GM18499 (cell line): Measurements from ENCODE around the gene LEFTY1.
A peak's percentile ranks its signal among the peaks of the same experiment; 100 is the strongest.

Experiments used
- ATAC-seq: cut with Tn5 transposase; IDR thresholded peaks from one replicate; pipeline ENCODE4 v1.9.1; 2021; ENCODE audit warnings: moderate number of reproducible peaks; ENCODE audit not compliant: insufficient read depth, unreplicated experiment

The LEFTY1 gene

DNA sequence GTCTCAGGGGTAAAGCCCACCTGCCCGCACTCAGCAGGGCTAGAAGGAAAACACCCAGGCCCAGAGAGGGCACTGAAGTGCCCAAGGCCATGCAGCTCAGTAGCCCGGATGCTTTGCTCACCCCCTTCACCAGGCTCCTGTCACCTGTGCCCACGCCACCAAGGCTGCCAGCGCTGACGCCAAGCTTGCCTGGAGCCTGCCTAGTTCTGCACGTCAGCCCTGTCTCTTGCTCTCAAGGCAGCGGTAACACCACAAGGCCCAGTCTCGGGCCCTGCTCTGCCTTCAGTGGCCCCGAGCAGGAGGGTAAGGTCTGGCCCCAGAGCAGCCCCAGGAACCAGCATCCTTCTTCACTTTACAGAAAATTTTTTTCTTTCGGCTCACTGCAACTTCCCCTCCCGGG is 14.5 kb downstream of the LEFTY1 start:
- ATAC-seq = no peak

DNA sequence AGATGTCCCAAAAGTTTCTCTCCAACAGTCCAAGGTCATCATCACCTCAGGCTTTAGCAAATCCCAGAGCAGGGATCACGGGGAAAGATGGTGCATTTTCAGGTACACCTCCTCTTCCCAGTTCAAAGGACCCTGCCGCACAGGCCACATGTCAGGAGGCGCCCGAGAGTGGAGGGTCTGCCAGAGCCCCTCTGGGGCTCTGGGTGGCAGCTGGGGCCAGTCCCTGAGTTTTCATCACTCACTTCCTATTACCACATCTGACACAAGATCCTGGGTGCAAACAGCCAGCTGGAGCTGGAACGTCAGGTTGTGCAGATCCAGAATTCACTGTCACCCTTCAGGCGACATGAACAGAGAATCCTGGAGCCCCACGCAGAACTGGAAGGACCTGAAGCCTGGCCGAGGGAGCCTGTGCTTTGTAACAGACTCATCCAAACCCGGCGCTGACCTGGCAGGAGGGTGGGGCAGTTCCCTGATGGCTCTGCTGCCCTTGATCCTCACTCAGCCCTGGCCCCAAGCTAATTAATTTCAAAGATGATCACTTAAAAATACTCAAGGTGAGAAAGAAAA is 15.6 kb downstream of the LEFTY1 start:
- ATAC-seq = no peak

DNA sequence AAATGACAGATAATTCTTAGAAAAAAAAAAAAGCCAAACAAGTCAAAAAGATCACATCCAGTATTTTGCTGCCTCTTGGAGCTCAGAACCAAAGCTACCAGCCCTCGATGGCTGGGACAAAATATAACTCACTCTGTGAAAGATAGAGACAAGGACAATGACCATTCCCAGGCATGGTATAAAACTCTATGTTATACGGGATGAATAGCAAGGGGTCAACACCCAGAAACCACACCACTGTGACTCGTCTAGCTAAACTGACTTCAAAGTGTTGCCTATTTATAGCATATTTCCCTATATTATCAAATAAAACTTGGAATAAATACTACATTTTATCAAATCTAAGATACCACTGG is 16.9 kb downstream of the LEFTY1 start:
- ATAC-seq = no peak

DNA sequence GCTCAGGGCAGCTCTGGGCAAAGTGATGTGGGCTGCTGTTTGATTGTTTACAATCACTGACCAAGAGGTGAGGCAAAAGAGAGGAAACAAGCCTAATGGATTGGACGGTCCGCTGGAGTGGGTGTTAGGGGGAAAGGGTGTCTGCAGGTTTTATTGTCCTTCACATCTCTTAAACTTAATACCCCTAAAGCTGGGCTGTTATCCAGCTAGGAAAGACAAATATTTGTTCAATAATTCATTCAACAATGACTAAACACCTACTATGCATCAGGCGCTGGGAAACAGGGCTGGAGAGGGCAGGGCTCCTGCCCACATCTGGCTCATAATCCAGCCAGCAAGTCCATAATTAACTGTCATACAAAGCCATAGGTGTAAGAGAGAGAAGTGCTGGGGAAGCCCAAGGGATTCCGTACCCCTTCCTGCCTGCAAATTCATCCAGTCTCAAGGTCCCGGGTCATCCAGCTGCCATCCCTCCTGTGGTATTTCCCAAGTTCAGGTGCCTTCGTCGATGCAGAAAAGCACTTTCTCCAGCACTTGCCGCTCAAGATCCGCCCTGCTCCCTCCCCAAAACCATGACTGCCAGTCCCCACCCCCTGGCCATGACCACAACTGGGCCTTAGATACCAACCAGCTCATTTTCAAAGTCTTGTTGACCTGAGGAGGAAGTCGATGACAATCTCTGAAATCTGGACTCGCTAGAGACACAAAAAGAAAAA is 17.4 kb downstream of the LEFTY1 start:
- ATAC-seq = no peak

DNA sequence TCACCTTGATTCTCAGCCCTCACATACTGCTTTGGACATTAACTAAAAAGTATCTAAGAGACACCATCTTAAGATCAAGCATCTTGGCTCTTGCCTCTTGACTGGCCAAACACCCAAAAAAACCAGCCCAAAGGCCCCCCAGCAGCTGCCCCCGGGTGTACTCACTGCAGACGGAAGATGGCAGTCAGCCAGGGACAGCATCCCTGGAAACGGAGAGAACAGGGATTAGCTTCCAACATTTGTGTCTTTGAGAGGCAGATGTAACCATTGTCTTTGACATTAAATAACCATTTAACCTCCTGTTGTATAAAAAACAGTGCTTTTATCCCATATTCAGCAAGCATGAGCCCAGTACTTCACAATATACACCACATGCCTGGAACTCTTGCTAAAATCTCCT is 18.0 kb downstream of the LEFTY1 start:
- ATAC-seq = no peak

DNA sequence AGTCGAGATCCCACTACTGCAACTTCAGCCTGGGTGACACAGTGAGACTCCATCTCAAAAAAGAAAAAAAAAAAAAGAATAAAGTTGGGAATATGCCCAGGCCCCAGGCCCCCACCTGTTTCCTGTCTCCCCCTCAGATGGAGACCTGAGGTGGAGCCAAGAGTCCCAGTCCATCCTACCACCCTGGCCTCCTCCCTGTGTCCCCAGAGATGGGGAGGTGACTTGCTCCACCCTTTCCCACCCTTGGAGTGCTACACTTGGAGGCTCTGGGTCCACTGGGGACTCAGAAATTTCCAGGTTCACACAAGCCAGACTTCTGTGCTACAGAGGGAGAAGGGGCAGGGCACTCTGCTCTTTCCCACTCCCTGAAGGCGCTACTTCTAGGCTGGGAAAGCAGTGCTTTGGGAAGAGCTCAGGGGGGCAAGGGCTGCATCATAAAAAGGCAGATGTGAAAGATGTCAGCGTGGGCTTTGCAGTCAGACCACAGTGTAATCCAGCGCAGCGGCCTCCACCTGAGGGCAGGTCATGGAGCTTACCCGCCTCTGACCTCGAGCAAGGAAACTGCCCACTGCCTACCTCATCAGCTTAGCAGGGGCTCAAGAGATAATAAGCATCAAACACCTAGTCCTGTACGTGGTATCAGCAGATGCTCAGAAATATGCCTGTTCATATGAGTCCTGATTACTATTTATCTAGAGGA is 20.2 kb downstream of the LEFTY1 start:
- no peak for ATAC-seq

DNA sequence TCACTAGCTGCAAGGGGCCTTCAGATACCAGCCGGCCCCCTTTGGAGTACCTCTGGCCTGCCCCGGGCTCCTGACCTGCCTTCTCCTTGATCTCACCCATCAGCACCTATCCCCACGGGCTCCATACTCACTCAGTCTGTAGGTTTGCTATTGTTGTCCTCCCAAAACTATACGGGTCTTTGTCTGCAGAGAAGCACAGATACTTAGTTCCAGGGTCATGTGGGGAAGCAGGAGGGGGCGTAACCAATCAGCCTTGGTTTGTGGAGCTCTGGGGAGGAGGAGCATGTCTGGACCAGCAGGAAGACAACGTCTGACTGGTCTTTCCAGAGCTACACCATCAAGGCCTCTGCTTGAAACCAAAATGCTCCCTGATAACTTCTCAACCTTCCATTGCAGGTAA is 22.0 kb downstream of the LEFTY1 start:
- no peak for ATAC-seq

DNA sequence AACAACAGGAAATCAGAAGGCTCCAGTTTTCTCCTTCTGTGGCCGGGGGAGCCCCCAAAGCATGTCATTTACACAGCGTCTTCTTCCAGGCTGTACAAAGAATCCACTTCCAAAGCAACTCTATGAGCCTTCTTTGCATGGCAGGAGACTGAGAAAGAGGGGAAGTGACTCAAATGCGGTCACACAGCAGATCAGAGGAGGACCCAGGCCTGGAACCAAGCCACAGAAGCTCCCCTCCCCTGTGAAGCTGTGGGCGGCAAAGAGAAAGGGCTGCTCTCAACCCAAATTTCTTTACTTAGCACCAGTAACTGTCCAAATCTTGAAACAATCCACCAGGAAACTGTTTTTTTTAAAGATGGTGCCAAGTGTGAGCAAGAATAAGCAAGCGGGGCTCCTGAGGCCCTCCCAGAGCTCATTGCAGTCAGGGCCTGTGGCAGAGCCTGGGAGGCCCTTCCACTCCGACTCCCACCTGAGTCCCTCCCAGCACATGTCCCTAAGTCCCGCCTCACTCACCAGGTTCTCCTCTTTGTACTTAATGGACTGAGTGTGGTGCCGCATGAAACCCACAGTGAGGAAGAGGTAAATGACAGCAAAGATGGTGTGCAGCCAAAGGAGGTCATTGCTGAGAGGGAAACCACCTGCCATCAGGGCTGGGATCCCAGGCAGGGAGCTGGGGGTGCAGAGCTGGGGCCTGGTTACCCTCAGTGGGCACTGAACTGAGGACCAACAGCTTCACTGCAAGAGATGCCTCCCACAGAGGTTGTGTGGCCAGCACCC is 22.7 kb downstream of the LEFTY1 start:
- ATAC-seq = peak; percentile 55

DNA sequence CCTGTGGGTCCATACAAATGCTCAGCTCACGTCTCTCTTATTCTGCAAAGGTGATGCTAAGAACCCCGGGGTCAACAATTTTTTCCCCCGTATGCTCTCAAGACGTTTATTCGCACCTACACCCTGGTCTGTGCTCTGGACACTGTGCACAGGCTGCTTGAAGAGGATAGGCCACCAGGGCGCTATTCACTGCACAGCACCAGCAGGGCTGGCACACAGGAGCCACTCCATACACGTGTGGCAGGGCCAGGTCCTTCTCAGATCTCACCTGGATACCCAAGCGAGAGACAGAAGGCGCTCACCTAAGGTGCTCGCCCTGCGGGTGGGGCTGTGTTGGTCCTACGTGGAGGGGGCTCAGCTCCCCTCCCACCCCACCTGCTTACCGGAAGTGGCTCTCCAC is 23.4 kb downstream of the LEFTY1 start:
- no peak for ATAC-seq

DNA sequence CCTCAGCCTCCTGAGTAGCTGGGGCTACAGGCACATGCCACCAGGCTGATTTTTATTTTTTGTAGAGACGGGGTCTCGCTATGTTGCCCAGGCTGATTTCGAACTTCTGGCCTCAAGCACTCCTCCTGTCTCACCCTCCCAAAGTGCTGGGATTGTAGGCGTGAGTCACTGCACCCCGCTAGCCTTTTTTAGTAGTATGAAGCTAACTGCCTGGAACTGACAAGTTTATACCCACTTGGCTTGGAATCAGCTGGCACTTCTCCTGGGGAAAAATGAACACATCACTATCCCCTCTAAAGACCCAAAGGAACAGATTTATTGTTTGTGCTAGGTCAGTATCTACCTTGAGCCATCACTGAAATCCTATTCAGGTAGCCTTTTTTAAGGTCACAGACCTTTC is 25.8 kb downstream of the LEFTY1 start:
- ATAC-seq = no peak

DNA sequence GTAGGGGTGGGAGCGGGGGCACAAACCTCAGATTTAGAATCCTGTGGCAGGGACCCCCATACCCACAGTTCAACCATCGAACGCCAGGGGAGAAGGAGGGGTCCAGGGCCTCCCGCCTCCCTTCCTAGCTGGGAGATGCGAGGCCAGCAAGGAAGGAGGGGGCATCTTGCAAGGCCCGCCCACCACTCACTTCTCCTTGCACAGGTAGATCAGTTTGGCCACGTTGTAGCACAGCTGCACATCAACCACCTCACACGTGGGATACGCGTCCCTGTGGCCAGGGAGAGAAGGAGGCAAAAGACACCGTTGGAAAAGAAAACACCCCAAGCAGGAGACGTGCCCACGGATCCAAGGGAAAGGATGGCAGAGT is 26.4 kb downstream of the LEFTY1 start:
- no peak for ATAC-seq

DNA sequence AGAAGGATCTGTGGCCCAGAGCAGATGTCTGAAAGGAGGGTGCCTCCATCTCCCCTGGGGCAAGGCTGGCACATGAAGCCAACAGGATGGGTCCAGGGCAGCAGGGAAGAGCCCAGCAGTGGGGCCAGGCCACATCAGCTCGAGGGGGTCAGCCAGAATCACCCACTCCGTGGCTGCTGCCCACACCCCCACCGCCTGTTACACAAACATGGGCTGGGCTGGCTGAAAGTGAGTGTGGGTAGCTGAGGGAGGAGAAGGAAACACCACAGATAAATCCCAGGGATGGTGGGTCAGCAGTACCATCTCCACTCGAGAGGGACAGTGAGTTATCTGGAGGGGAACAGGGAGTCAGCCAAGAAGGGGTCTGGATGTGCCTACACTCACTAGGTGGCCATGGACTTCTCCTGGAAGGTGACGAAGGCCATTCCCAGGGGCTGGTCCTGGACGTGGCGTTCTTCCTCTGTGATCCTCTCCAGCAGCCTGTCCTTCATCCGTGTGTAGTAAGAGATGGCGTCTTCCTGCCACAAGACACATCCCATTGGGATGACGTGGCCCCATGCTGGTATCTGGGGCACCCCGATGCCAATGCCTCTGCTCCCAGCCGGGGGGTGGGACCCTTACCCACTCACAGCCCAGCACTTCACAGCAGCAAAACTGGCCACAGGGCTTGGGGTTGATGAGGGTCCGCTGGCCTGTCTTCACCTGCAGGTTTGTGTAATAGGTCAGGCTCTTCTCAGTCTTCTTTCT is 26.9 kb downstream of the LEFTY1 start:
- no peak for ATAC-seq

DNA sequence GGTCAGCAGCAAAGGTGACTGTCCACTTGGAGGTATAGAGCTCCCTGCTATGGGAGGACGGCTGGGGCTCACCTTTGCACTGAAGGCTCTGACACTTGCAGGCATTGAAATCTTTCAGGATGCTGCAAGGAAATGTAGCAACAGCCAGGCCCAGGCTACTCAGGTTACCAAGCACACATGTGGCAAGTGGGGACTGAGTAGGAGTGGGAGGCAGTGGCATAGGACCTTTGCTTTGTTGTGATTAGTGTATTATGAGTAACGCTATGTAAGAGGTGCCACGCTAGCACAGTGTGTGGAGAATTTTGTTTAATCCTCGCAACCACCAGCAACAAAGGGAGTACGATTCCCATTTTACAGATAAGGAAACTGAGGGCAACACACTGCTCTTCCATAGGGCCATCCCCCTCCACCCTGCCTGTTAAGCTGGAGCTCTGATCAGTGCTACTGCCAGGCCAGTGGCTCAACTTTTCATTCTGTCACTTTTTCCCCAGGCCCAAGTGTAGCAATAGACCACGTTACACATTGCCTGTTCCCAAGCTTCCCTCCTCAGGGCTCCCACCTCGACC is 28.0 kb downstream of the LEFTY1 start:
- ATAC-seq = no peak

DNA sequence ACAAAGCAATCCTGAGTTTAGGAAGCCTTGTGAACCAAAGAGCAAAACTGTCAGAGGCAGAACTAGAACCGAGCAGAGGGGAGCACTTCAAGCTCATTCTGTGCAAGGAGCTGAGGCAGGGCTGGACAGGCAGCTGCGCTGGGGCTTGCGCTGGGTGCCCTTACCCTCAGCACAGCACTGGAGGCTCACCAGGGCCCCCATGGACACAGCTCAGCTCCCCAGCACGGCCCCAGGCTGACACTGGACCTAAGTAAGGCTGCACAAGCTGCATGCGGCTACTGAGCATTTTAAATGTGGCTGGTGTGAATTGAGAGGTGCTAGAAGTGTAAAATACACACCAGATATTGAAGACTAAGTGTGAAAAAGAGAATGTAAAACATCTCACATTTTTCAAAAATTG is 28.8 kb downstream of the LEFTY1 start:
- ATAC-seq = no peak

DNA sequence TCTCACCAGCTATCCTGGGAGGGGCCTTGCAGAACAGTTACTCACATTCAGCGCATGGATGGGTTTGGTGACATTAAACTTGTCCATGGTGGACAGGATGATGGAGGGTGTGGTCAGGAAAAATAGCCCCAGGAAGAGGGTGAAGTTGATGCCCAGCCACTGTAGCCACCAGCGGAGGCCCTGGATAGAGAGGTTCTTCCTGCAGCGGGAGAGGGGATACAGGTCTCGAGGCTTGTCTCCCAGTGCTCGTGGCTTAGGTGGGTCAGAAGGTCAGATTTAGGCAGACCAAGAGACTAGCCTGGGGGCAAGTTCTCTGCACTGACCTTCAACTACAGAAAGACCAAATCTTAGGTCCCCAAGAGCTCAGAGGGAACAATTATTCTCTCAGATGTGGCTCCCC is 29.8 kb downstream of the LEFTY1 start:
- ATAC-seq = no peak

DNA sequence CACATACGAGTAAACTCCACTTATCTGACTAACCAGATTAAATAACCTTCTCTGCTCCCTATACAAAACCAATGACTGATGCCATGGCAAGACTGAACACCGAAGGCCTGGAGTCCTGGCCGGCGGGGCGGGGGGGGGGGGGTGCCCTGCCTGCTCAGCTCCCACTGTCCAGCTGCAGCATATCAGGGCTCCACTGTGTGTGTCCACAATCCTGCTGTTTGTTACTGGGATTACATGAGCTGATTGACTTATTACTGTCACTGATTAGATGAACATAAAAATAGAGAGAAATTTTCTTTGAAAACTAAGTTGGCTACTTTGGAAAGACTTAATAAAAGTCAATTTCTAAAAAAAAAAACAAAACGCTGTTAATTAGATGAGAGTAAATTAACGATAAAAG is 31.7 kb downstream of the LEFTY1 start:
- ATAC-seq = no peak

DNA sequence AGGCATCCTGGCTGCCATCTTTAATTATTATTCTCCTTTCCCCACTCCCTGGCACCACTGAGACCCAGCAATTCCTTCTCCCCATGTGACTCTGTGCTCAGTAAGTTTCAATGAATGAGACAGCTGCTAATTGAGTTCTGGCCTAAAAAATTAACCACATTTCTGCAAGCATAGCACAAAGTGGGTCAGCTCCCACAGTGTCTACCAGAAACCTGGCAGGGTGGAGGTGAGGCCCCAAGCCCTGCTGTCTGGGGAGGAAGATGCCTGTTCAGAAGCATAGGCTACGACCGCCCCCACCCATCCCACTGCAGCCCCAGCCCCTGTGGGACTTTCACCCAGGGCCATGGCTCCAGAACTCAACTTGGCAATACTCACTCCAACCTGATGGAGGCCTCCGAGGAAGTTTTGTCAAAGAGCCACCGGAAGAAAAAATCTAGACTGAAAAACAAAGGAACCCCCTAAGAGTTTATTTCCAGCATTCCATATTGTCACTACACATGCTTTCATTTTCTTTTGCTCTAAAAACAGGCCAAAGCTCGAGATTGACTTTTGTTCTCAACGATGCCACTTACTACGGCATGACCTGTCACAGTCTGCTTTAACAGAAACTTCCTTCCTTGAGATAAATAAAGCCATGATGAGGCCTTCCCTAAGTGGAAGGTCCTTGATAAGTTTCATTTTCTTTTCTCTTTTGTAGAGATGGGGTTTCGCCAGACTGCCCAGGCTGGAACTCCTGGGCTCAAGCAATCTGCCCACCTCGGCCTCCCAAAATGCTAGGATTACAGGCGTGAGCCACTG is 33.2 kb downstream of the LEFTY1 start:
- no peak for ATAC-seq

DNA sequence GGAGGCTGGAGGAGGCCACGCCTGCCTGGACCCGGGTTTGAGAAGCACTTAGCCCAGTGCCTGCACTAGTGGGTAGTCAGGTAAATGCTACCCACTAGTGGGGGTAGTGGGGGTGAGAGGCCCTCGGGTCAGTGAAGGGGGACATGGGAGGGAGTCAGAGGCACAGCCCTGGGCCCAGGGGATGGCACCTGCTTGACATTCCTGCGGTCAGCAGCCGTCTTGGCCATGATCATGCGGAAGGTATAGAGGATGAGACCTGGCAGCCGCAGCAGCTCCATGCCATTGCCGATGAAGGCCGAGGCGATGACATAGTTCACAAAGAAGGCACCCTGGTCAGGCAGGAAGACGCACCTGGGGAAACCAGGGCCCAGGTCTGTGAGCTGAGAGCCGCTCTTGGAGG is 35.5 kb downstream of the LEFTY1 start:
- no peak for ATAC-seq

DNA sequence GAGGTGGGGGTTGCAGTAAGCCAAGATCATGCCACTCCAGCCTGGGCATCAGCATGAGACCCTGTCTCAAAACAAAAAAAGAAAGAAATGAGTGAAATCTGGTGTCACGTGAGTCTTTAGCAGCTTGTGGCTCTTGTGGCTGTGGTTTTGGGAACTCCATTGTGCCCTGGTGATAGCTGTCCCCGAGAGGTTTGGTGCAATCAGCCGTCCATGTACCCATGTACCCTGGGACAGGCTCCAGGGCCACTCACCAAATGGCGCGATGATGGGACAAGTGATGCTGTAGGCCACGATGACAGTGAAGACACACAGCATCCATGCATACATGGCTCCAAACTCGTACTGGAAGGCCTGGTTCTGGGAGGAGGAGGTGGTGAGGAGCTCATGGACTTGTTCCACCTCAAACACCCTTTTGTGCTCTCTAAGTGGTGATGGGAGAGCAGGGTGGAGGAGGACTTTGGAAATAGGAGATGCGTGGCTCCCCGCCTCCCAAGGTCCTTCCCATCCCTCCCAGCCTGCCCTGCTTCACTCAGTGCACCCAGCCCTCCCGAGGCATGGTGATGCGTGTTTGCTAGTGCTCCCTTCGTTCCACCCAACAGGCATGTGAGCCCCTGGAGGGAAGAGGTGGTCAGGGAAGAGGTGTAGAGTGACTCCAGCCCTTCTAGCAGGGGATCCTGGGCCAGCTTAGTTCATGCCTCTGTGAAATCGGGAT is 36.4 kb downstream of the LEFTY1 start:
- no peak for ATAC-seq
